Activated CD4-positive, alpha-beta T cell treated with anti-CD3 and anti-CD28 coated beads, Interleukin-2, amount 50 U/mL, for 24 hours (primary cell): ENCODE measurements around the gene SNAPIN.
"Not testable (repeated sequence)": the region's sequence is repeated elsewhere in the genome, so short reads cannot be mapped to it uniquely, and the experiment has no call there.

ENCODE experiments used
- DNase-seq, 2 donors: peaks; one replicate each; pipeline ENCODE4 v3.0.0-alpha.2; 2020; ENCODE audit warnings: low read depth in 1 of 2, low spot score in 1 of 2

The SNAPIN gene

GRCh38 chr1:153646672-153647345, 11.7 kb upstream of the SNAPIN start:
- no peak for DNase-seq

DNA sequence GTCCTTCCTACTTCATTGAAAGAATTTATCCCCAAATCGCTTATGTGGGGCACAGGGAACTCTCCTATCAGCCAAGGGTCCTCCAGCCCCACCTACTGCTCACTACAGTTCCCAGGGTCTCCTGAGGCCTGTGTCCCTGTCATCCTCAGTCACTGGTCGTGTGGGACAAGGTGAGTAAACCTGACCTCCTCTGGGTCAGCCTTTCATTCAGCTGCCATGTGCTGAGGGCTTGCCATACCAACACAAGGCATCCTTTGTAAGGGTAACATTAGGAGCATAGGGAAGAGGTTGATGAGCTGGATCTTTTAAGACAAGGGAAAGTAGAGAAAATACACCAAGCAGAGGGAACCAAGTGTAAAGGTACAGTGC, 11.2 kb upstream of the SNAPIN start:
- no peak for DNase-seq

GRCh38 chr1:153648000-153648643, 10.4 kb upstream of the SNAPIN start:
- no peak for DNase-seq

DNA sequence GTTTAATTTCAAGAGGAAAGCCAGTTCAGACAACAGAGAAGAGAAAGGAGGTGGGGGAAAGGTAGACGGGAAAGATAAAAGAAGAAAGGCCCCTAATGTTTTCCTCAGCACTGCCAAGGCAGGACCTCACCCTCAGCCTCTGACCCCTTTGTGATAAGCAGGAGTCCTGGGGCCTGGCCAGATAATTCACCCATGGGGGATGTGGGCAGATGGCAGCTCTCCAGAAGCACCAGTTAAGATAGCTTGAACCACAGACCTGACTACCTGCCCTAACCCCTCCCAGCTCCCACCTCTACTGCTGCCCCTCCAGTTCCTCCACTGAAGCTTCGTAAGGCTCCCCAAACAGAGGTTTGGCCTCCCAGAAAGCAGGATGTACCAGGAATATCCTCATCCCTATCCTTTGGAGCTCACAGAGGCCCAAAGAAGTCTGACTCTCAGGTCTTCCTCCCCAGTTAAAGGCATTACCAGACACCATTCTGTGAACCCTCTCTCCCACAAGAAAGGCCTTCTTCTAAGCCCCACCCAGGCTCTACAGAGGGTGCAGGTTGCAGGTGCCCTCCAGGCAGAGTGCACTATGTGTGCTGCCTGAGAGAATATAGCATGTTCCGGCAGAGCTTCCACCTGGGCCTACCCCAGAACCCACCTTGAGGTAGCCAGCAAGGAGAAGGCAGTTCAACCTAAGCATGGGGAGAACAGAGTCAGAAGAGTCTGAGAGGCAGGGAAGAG, 9.2 kb upstream of the SNAPIN start:
- no peak for DNase-seq

- DNase-seq = no peak
These were observed 8.7 kb upstream of the SNAPIN start for GRCh38 chr1:153649863-153650235.

DNA sequence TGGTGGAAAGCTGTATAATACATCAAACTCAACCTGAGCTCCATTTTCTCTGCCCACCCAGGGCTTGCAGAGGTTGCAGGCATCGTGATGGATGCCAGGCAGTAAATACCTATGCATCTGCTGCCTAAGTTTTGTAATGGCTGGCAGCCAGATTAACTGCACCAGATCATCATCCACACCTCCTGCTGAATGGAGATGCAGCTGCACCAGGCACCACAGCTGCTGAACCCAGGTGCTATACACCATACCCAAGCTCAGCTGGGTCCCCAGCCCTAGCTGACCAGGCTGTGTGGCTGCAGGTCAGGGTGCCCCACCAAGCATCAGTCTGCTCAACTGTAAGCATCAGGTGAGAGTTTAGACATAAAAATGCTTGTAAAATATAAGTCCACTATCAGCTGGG, 6.7 kb upstream of the SNAPIN start:
- DNase-seq = no peak

GRCh38 chr1:153652805-153653500, 5.5 kb upstream of the SNAPIN start:
- DNase-seq = no peak

GRCh38 chr1:153655333-153655732, 3.2 kb upstream of the SNAPIN start:
- no peak for DNase-seq

GRCh38 chr1:153659175-153659534, 652 bp downstream of the SNAPIN start:
- DNase-seq = no peak

- DNase-seq = no peak
These were observed 1.2 kb downstream of the SNAPIN start for GRCh38 chr1:153659656-153660055.

- DNase-seq = no peak
These were observed 2.7 kb downstream of the SNAPIN start for GRCh38 chr1:153661111-153661708.

- no peak for DNase-seq
These were observed 3.8 kb downstream of the SNAPIN start for GRCh38 chr1:153662269-153662668.

DNA sequence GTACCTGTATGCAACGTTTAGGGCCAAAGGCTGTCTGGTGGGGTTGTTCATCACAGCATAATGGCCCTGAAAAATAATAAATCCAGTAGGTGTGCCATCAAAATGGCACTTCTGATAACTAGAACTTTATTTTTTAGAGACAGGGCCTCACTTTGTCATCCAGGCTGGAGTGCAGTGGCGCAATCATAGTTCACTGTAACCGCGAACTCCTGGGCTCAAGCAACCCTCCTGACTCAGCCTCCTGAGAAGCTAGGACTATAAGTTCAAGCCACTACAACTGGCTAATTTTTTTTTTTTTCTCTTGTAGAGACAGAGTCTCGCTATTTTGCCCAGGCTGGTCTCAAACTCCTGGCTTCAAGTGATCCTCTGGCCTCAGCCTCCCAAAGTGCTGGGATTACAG, 4.7 kb downstream of the SNAPIN start:
- no peak for DNase-seq

- DNase-seq = no peak
These were observed 8.9 kb downstream of the SNAPIN start for GRCh38 chr1:153667439-153667838.

DNA sequence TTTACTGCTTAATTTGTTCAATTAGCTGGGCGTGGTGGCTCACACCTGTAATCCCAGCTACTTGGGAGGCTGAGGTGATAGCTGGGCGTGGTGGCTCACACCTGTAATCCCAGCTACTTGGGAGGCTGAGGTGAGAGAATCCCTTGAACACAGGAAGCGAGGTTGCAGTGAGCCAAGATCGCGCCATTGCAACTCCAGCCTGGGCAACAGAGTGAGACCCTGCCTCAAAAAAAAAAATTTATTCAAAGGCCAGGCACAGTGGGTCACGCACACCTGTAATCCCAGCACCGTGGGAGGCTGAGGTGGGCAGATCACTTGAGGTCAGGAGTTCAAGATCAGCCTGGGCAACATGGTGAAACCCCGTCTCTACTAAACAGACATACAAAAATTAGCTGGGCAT, 10.2 kb downstream of the SNAPIN start:
- not testable (repeated sequence) for DNase-seq

DNA sequence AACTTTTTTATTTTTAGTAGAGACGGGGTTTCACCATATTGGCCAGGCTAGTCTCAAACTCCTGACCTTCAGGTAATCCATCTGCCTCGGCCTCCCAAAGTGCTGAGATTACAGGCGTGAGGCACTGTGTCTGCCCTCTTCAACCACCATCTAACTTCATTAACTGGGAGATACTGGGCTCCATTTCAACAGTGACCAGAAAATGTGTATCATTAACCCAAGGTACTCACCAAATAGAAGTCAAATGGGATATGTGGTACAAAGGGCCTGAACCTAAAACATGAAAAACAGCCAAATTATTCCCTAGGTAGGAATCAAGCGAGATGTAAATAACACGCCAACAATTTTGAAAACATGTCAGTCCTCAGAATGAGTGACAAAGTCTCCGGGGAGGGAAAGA, 11.1 kb downstream of the SNAPIN start:
- DNase-seq = no peak

DNA sequence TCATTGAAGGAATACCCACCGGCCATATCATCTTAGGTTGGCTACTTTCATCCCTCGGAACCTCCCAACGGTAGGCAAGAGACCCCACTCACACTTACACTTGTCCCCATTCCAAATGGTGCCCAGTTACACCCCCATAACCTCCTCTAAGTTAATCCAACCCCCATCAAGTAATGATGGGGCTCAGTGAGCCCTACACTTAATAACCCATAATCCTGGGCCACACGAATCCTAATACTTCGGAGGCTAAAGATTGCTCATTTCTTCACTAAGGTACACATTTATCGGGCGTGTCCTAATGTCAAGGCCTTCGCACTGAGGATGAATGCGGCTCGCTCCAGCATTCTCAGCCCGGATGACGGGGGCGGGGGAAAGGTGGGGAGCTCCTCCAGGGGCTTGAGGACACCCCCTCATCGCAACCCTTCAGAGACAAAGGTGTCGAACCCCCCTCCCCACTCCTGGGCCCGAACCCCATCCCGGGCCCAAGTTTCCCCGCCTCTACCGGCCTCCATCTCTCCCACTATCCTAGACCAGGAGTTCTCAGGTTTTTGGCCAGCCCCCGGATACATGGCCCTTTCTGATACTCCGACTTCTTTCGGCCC, 11.9 kb downstream of the SNAPIN start:
- DNase-seq = peak in 1 of 2 donors; percentile 13

DNA sequence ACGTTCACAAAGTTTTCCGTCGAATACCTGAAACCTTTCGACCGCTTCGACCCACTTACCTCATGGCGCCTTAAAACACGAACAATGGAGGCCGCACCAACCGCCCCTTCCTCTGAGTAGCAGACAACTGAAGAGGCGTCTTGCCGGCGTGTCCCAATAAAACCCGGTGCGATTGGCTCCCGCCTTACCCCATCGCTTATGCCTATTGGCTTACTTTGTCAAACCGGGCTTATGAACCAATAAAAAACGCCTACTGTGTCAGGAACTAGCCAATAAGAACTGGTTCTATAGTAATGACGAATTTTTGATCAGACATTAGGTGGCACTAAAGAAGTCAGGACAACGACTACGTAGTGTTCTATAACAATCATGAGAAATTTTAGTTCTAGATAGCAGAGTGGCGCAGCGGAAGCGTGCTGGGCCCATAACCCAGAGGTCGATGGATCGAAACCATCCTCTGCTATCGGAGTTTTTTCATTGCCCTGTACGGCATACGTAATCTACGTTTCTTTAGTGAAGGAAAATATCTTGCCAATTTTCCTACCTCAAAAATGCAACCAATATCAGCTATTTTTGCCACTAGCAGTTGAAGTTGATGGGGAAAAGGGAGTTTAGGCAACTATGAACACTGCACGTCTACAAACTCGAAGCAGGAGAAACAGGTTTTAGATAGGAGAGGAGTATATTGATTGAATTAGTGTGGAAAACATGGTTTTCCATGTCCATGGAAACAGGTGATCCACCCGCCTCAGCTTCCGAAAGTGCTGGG, 12.5 kb downstream of the SNAPIN start, which contains the start of gene ILF2:
TSS of gene ILF2 (minus strand) at position 135 of the 769 bp plus-strand sequence. CDS start at position 64, 71 bp downstream.
- peak; percentile 88 to 97 for DNase-seq

DNA sequence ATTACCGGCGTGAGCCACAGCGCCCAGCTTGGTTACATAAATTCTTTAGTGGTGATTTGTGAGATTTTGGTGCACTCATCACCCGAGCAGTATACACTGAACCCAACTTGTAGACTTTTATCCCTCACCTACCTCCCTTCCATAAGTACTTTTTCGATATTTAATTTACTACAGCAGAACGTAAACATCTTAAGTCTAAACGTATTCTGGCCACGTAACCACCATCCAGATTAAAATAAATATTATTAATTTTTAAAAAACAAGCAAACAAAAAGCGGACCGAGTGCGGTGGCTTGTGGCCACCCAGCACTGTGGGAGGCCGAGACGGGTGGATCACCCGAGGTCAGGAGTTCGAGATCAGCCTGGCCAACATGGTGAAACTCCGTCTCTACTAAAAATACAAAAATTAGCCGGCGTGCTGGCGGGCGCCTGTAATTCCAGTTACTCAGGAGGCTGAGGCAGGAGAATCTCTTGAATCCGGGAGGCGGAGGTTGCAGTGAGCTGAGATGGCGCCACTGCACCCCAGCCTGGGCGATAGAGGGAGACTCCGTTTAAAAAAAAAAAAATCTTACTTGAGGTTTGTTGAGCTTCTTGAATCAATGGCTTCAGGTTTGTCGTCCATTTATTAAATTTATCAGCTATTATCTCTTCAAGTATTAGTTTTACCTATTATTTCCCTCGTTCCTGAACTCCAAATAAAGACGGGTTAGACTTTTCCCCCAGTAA, 13.3 kb downstream of the SNAPIN start:
- DNase-seq = peak; percentile 36 to 42

- DNase-seq = no peak
These were observed 15.0 kb downstream of the SNAPIN start for GRCh38 chr1:153673511-153673910.
